HG03103 (cell line): ENCODE results near the gene NCAPH2.

ENCODE experiments used
- ATAC-seq: cut with Tn5 transposase; IDR thresholded peaks from one replicate; pipeline ENCODE4 v1.9.1; 2021; ENCODE audit warnings: low read depth; ENCODE audit not compliant: unreplicated experiment

NCAPH2 gene

DNA sequence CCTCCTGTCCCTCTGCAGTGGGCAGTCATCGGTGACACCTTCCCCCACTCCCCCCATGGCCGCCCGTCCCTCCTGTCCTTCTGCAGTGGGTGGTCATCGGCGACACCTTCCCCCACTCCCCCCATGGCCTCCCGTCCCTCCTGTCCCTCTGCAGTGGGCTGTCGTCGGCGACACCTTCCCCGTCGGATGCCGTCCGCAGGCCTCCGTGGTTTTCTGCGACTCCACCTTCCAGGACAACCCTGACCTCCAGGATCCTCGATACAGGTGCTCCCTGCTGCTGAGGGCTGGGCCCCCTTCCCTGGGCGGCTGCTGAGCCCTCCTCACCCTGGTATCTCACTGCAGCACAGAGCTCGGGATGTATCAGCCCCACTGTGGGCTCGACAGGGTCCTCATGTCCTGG, 19.1 kb upstream of the NCAPH2 start:
- no peak for ATAC-seq

- no peak for ATAC-seq
Observed at GRCh38 chr22:50489363-50490243, 18.4 kb upstream of the NCAPH2 start.

- ATAC-seq: no peak
Observed at GRCh38 chr22:50490531-50491308, 17.3 kb upstream of the NCAPH2 start.

GRCh38 chr22:50497093-50497492, 10.9 kb upstream of the NCAPH2 start:
- no peak for ATAC-seq

DNA sequence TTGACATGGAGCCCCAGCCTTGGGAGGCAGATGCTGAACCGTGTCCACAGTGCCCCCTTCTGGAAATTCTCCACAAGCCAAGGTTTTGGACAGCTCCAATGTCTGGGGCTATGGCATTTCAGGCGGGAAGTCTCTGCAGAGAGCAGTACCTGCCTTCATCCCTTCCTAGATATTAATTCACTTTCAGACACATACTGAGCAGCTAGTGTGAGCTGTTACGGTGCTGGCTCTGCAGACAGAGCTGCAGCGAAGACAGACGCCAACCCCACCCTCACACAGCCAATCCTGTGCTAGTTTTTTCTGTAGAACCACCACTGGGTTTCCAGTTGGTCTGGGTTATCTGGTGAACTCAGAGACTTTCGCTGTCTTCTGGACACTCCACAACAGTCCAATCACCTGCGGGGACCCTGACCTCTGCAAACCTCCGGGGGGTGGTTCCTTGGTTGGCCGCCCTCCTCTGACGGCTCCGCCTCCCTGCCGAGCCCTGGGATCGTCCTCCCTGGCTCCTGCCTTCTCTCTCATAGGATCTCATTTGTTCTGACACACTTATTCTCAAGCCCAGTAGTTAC, 9.6 kb upstream of the NCAPH2 start:
- ATAC-seq: no peak

DNA sequence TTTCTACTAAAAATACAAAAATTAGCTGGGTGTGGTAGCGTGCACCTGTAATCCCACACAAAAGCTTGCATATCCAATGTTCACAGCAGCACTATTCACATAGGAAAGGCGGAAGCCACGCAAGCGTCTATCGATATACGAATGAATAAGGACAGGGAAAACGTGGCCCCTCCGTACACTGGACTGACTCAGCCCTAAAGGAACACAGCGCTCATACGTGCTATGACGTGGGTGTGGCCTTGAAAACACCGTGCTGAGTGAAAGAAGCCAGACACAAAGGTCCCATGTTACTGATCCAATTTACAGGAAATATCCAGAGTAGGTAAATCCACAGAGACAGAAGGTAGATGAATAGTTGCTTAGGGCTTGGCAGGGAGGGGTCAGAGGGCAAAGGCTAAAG, 7.6 kb upstream of the NCAPH2 start:
- ATAC-seq: no peak

DNA sequence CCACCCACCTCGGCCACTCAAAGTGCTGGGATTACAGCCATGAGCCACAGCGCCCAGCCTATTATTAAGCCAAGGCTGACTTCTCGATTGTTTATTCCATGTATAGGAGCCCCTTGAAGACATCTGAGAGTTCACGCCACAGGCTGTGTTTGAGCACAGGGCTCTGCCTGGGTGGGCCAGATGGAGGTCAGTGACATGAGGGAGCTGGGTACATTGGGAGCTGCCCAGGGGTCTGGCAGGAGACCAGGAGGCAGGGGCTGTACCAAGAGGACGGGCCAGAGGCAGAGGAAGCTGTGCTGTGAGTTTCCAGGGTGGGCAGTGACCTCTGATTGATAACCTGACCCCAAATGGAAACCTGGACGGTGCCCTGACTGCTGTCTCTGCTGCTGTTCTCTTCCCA, 5.9 kb upstream of the NCAPH2 start:
- no peak for ATAC-seq

DNA sequence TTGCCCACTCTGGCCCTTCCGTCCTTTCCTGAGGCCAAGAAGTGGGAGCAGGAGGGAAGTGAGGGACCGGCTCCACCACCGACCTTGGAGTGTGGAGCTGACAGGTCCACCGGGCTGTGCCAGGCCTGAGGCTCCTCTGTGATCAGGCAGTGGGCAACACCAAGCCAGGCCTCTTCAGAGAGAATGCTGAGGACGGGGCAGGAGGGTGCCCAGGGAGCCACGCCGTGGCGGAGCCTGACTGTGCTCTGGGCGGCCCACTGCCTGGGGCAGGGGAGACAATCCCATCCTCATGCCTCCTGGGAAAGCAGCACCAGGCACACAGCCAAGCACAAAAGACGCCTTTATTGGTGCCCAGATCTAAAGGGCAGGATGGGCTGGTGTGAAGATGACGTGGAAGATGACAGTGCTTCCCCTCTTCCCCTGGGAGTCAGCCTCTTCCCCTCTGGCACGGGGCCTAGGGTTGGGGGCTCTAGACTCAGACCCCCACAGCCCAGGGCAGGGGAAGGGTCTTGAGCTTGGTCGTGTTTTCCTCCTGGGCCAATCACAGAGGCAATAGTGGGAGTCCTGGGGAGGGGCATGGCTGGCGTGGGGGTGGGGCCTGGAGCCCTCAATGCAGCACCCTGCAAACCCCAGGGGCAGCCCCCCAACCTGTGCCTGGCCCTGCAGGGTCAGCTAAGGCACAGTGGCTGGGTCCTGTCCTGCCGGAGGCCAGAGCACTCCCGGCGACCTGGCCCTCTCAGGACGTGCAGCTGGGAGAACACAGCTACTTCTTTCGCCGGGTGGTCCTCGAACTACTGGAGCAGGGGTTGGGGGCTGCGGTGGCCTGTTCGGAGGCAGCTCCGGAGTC, 5.2 kb upstream of the NCAPH2 start:
- no peak for ATAC-seq

GRCh38 chr22:50503475-50504145, 4.4 kb upstream of the NCAPH2 start:
- no peak for ATAC-seq

DNA sequence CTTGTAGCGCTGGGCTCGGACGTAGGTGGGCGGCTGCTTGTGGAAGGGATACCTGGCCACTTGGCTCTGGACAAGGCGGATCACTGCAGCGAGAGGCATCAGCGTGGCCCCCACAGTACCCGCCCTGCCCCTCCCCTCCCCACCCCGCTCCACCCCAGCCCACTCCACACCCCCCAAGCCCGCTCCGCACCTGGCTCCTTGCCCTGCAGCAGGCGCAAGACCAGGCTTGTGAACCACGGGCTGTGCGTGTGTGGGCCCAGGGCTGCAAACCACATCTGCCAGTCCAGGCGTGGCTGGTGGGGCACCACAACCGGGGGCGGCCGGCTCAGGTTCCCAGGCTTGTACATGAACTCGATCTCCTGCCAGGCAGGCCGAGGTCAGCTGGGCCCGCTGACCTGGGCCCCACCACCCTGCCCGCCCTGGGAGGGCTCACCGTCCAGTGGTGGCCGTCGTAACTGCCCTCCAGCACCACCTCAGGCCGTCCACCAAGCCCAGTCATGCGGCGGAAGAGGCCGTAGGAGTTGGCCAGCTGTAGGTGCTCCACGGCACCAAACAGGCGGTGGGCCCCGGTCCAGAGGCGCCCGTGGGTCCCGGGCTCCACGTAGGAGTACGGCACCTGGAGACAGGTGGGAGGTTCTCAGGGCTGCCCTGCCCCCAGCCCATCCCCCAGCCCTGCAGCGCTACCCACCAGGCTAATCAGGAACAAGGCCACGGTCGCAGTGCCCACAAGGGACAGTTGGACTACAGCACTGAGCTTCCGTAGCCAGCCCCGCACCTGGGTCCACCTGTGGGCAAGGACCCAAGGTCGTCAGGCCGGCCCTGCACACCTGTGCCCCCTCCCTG, 3.4 kb upstream of the NCAPH2 start:
- no peak for ATAC-seq

DNA sequence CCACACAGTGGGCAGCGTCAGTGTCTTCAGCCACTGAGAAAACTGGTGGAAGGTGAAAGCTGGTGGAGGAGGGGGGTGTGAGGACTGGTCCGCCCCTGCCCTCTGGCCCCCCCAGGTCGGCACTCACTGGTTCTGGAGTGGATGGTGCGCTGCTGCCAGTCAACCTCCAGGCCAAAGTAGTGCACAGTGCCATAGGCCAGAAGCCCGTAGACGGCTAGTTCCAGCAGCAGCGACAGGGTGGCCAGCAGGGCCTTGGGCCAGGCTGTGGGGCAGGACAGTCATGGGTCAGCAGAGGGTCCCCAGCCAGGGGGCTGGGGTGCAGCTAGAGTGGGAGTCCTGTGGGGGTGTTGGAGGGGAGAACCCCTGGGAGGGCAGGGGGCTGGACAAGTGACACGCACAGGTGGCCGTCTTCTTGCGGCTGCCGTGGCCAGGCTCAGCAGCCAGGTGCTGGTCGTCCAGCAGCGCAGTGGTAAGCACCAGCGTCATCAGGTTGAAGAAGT, 2.7 kb upstream of the NCAPH2 start:
- ATAC-seq: no peak

GRCh38 chr22:50505776-50506610, 2.0 kb upstream of the NCAPH2 start:
- no peak for ATAC-seq

GRCh38 chr22:50506611-50507420, 1.2 kb upstream of the NCAPH2 start:
- ATAC-seq: no peak

DNA sequence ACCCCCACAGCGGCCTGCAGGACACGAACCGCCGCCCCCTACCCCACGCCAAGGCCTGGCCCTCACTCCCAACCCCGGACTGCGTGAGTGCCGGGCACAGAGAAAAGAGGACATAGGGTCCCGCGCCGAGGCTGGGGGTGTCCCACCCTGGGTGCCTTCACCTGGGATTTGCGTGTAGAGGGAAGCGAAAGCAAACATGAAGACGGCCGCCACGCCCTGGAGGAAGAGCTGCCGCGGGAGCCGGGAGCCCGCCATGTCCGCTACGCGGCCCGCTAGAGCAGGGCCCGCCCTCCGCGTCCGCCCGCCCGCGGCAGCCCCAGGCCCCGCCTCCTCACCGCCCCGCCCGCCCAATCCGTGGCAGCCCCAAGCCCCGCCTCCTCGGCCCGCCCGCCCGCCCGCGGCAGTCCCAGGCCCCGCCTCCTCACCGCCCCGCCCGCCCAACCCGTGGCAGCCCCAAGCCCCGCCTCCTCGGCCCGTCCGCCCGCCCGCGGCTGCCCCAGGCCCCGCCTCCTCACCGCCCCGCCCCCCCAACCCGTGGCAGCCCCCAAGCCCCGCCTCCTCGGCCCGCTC, 518 bp upstream of the NCAPH2 start, which contains the start of gene LMF2:
LMF2 (minus strand) TSS at position 282 of the 570 bp plus-strand sequence; CDS start at position 255, 27 bp downstream.
- peak; percentile 45 for ATAC-seq

GRCh38 chr22:50508897-50509296, 873 bp downstream of the NCAPH2 start:
- no peak for ATAC-seq

- ATAC-seq: no peak
Observed at GRCh38 chr22:50513175-50513574, 5.2 kb downstream of the NCAPH2 start.

- ATAC-seq: no peak
Observed at GRCh38 chr22:50516068-50516467, 8.0 kb downstream of the NCAPH2 start.
